Myometrial cell (primary cell): ENCODE measurements around the gene DCP2. TPM values are rescaled to one million over a fixed set of nuclear protein-coding genes. Genes with fewer than 3 reads are reported as not detected.

Experiments used
- total RNA-seq: library from RNA; depleted of rRNA; stranded (reverse); fragments of >200 nt; gene quantifications from 2 replicates; pipeline ENCODE4 v1.2.3, GENCODE V29; 2015

Gene DCP2
- 14.7 and 39.7 TPM in 2 replicates for total RNA-seq

DNA sequence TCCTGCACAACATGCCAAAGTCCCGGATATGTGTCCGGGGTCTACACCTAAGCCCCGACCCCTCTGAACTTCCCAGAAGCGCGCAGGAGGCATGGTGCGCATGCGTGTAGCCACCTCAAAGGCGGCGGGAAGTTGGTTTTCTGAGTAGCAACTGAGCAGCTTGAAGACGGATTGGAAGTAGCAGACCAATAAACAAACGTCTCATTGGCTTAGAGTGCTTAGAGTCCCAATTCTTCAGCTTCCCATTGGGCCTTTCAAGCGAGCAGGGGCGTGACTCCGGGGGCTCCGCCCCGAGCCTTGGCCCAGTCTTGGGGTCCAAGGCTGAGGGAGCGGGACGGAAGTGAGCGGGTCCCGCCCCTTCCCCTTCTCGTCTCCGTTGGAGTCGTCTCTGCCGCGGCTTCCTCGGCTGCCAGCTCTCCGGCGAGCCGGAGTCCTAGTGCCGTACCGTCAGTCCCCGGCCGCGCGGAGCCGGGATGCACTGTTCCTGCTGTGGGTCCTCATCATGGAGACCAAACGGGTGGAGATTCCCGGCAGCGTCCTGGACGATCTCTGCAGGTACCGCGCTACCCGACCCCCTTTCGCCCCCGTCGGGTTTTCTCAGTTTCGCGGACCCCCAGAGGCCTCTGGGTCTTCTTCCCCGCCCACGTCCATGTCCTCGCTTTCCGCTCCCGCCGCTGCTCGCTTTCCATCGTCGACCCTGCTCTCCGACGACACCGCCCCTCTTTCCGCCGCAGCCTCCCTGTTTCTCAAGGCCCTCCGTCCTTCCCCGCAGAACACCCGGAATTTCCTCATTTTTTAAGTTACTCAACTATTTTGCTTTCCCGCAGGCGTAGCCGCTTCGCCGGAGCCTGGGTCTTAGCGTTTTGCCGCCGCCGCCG lies at the start of gene DCP2:
TSS of gene DCP2 (plus strand) at position 367 of the 878 bp plus-strand sequence. CDS start at position 503, 136 bp downstream.

Other genes with a start within 250 kb of the DCP2 start
- gene APC, start 238.9 kb upstream of the DCP2 start, total RNA-seq: 14.4 and 23.2 TPM in 2 replicates
- gene SRP19, start 115.5 kb upstream of the DCP2 start, total RNA-seq: 34.0 and 61.0 TPM in 2 replicates
- 45.8 and 57.2 TPM in 2 replicates for gene REEP5, start 54.6 kb upstream of the DCP2 start, total RNA-seq